ENCODE results near the gene NRCAM. TPM values are rescaled to one million over a fixed set of nuclear protein-coding genes. Genes with fewer than 3 reads are reported as not detected.

Gene NRCAM
- polyA plus RNA-seq, 3 donors: not detected

GRCh38 chr7:108134486-108134885, 321.8 kb downstream of the NRCAM start:
- no peak overlapping the region for H3K9ac ChIP-seq (ENCODE audit: insufficient read depth, low read length, poor library complexity, severe bottlenecking)
- TF ChIP-seq CTCF (IDR thresholded peaks at IDR 0.05): no peak
- H3K4me3 ChIP-seq (replicated peaks in 1 of 3; ENCODE audit: low read depth in 2 of 3, low read length in 3 of 3): no peak overlapping the region
- Mint-ChIP-seq H3K27me3 (ENCODE audit: low read depth in 3 of 3) (peaks cover 0 to 1% (median 0%) of the 10 kb centered on the region in 3 donors), H3K4me3 (no peak overlapping the region), H3K9me3 (peaks cover 0 to 3% (median 0%) of the 10 kb centered on the region in 7 donors), H3K27ac (no peak overlapping the region), H3K36me3 (no peaks in the 10 kb centered on the region), H3K4me1 (peaks cover 17% of the 10 kb centered on the region)
- intact Hi-C loops (cut with micrococcal nuclease): no loop called here
- peaks cover 10 to 15% of the 10 kb centered on the region in 2 donors for H3K4me1 ChIP-seq (ENCODE audit: control insufficient read depth in 1 of 2, insufficient read depth in 2 of 2, low read length in 2 of 2)
- no peaks in the 10 kb centered on the region for H3K36me3 ChIP-seq (replicated peaks in 1 of 2; ENCODE audit: control insufficient read depth in 1 of 2, insufficient read depth in 2 of 2, low read length in 2 of 2)
- no CpG with 5 or more reads among the region's 1 CpG for WGBS (ENCODE audit: insufficient coverage)
- no peak overlapping the region for H3K4me2 ChIP-seq (replicated peaks; ENCODE audit: extremely low read depth, low read length, poor library complexity, severe bottlenecking)
- no peak for DNase-seq
- H3K79me2 ChIP-seq (ENCODE audit: insufficient read depth, low read length): no peaks in the 10 kb centered on the region
- H3K27me3 ChIP-seq (ENCODE audit: control insufficient read depth in 2 of 2, insufficient read depth in 2 of 2, low read length in 2 of 2): no peaks in the 10 kb centered on the region
- H3K9me3 ChIP-seq (replicated peaks in 1 of 2; ENCODE audit: control insufficient read depth in 1 of 2, insufficient read depth in 1 of 2, low read length in 2 of 2): no peaks in the 10 kb centered on the region
- no peak overlapping the region for H3K27ac ChIP-seq (ENCODE audit: low read depth in 1 of 2, low read length in 2 of 2)
- no peak overlapping the region for H2AFZ ChIP-seq (ENCODE audit: insufficient read depth, low read depth, low read length, poor library complexity, severe bottlenecking)
- H4K20me1 ChIP-seq (ENCODE audit: insufficient read depth, low read length): no peaks in the 10 kb centered on the region

GRCh38 chr7:108132551-108133265, 323.5 kb downstream of the NRCAM start:
- no peak for TF ChIP-seq CTCF (IDR thresholded peaks at IDR 0.05)

More at GRCh38 chr7:108132551-108133265, 323.5 kb downstream of the NRCAM start:
- Histone ChIP-seq H3K36me3 (replicated peaks in 1 of 2; ENCODE audit: control insufficient read depth in 1 of 2, insufficient read depth in 2 of 2, low read length in 2 of 2) (no peaks in the 10 kb centered on the region), H3K9me3 (replicated peaks in 1 of 2; ENCODE audit: control insufficient read depth in 1 of 2, insufficient read depth in 1 of 2, low read length in 2 of 2) (no peaks in the 10 kb centered on the region), H3K27me3 (ENCODE audit: control insufficient read depth in 2 of 2, insufficient read depth in 2 of 2, low read length in 2 of 2) (no peaks in the 10 kb centered on the region), H3K4me2 (replicated peaks; ENCODE audit: extremely low read depth, low read length, poor library complexity, severe bottlenecking) (no peak overlapping the region), H4K20me1 (ENCODE audit: insufficient read depth, low read length) (no peaks in the 10 kb centered on the region), H3K27ac (ENCODE audit: low read depth in 1 of 2, low read length in 2 of 2) (no peak overlapping the region), H3K4me3 (replicated peaks in 1 of 3; ENCODE audit: low read depth in 2 of 3, low read length in 3 of 3) (no peak overlapping the region), H2AFZ (ENCODE audit: insufficient read depth, low read depth, low read length, poor library complexity, severe bottlenecking) (no peak overlapping the region), H3K4me1 (ENCODE audit: control insufficient read depth in 1 of 2, insufficient read depth in 2 of 2, low read length in 2 of 2) (peaks cover 10 to 15% of the 10 kb centered on the region in 2 donors), H3K79me2 (ENCODE audit: insufficient read depth, low read length) (no peaks in the 10 kb centered on the region), H3K9ac (ENCODE audit: insufficient read depth, low read length, poor library complexity, severe bottlenecking) (no peak overlapping the region)
- peaks cover 17% of the 10 kb centered on the region for H3K4me1 Mint-ChIP-seq
- intact Hi-C loops (cut with micrococcal nuclease): no loop called here
- H3K36me3 Mint-ChIP-seq: no peaks in the 10 kb centered on the region
- no peak overlapping the region for H3K4me3 Mint-ChIP-seq
- 94% methylated on average over 10 of the region's 13 CpGs for WGBS (ENCODE audit: insufficient coverage)
- DNase-seq: no peak
- H3K27me3 Mint-ChIP-seq (ENCODE audit: low read depth in 3 of 3): peaks cover 0 to 1% (median 0%) of the 10 kb centered on the region in 3 donors
- H3K27ac Mint-ChIP-seq: no peak overlapping the region
- H3K9me3 Mint-ChIP-seq: peaks cover 0 to 3% (median 0%) of the 10 kb centered on the region in 7 donors

Measured in CD14-positive monocyte (primary cell).